WTC11 (cell line): ENCODE results near the gene AHNAK2. TPM values are rescaled to one million over a fixed set of nuclear protein-coding genes. Genes with fewer than 3 reads are reported as not detected.

ENCODE experiments used
- ATAC-seq: fragments of 200-7000 bp; cut with Tn5 transposase; 2 replicates; pipeline ENCODE4 v1.10.0; 2021; ENCODE audit warnings: mild to moderate bottlenecking, moderate library complexity
- CTCF ChIA-PET: fragments of 300-600 bp; sonication (Branson Sonifier 250); formaldehyde crosslinking; loops from one replicate; lab custom pipeline; 2021; ENCODE audit warnings: antibody characterized with exemption; lab: Charles Lee
- POLR2A ChIA-PET: fragments of 350-600 bp; sonication (Branson Sonifier 250); formaldehyde crosslinking; loops from one replicate; lab custom pipeline; 2021; ENCODE audit warnings: antibody characterized with exemption; lab: Charles Lee
- DNase-seq: peaks from one replicate; pipeline ENCODE4 v3.0.0; 2021; ENCODE audit warnings: low spot score
- H3K27ac Mint-ChIP-seq: 2 replicates; pipeline ENCODE4 v1.8.0; 2021; ENCODE audit warnings: mixed read lengths
- H3K27me3 Mint-ChIP-seq: 2 replicates; pipeline ENCODE4 v1.8.0; 2021; ENCODE audit warnings: low read depth, mild to moderate bottlenecking, moderate library complexity, mixed read lengths
- H3K36me3 Mint-ChIP-seq: 2 replicates; pipeline ENCODE4 v1.8.0; 2021; ENCODE audit warnings: mixed read lengths
- H3K4me1 Mint-ChIP-seq: 2 replicates; pipeline ENCODE4 v1.8.0; 2022; ENCODE audit warnings: mixed read lengths
- H3K4me3 Mint-ChIP-seq: 2 replicates; pipeline ENCODE4 v1.8.0; 2021; ENCODE audit warnings: mild to moderate bottlenecking, moderate library complexity, mixed read lengths
- H3K9me3 Mint-ChIP-seq: 2 replicates; pipeline ENCODE4 v1.8.0; 2021; ENCODE audit warnings: mixed read lengths
- ATF1 ChIP-seq: sonication (generic); formaldehyde crosslinking; IDR thresholded peaks from 2 replicates; pipeline ENCODE4 v1.8.1; 2023; ENCODE audit warnings: mild to moderate bottlenecking, moderate library complexity, missing genetic modification reagents
- EMX1 ChIP-seq: fragments of 250-450 bp; sonication (Bioruptor Pico); IDR thresholded peaks from 2 replicates; pipeline ENCODE4 v1.8.0; 2021; ENCODE audit warnings: mild to moderate bottlenecking
- ETV6 ChIP-seq: sonication (generic); formaldehyde crosslinking; IDR thresholded peaks from 2 replicates; pipeline ENCODE4 v1.8.1; 2022; ENCODE audit warnings: mild to moderate bottlenecking, missing genetic modification reagents
- HMGA2 ChIP-seq: fragments of 250-450 bp; sonication (Bioruptor Pico); IDR thresholded peaks from 2 replicates; pipeline ENCODE4 v1.4.0; 2021; ENCODE audit warnings: mild to moderate bottlenecking, moderate library complexity
- RELA ChIP-seq: sonication (generic); formaldehyde crosslinking; IDR thresholded peaks from 2 replicates; pipeline ENCODE4 v1.8.1; 2022; ENCODE audit warnings: missing genetic modification reagents, mild to moderate bottlenecking, borderline replicate concordance
- RORB ChIP-seq: fragments of 250-450 bp; sonication (Bioruptor Pico); IDR thresholded peaks from 2 replicates; pipeline ENCODE4 v1.9.0; 2021; ENCODE audit warnings: mild to moderate bottlenecking
- SMAD3 ChIP-seq: sonication (generic); formaldehyde crosslinking; IDR thresholded peaks from 2 replicates; pipeline ENCODE4 v1.8.0; 2022; ENCODE audit warnings: missing genetic modification reagents, mild to moderate bottlenecking, borderline replicate concordance
- ZBTB21 ChIP-seq: sonication (generic); formaldehyde crosslinking; IDR thresholded peaks from 2 replicates; pipeline ENCODE4 v1.8.1; 2023; ENCODE audit warnings: mild to moderate bottlenecking, missing genetic modification reagents, borderline replicate concordance
- ZNF138 ChIP-seq: sonication (generic); formaldehyde crosslinking; conservative IDR thresholded peaks from 2 replicates; pipeline ENCODE4 v1.8.1; 2022; ENCODE audit warnings: mild to moderate bottlenecking, moderate library complexity, missing genetic modification reagents
- ZNF263 ChIP-seq: sonication (generic); formaldehyde crosslinking; IDR thresholded peaks from 2 replicates; pipeline ENCODE4 v1.8.1; 2022; ENCODE audit warnings: low read depth, mild to moderate bottlenecking, moderate library complexity, missing genetic modification reagents
- total RNA-seq: library from RNA; stranded (reverse); gene quantifications from 3 replicates; pipeline ENCODE4 v1.2.3, GENCODE V29; 2021
- TF ChIP-seq, protein P1 (sequence below): sonication (generic); formaldehyde crosslinking; IDR thresholded peaks from 2 replicates; pipeline ENCODE4 v1.8.1; 2022; ENCODE audit warnings: missing genetic modification reagents, borderline replicate concordance
- TF ChIP-seq, protein P2 (sequence below): sonication (generic); formaldehyde crosslinking; conservative IDR thresholded peaks from 2 replicates; pipeline ENCODE4 v1.8.1; 2023; ENCODE audit warnings: mild to moderate bottlenecking, low read depth, missing genetic modification reagents, moderate library complexity
- TF ChIP-seq, protein P3 (sequence below): sonication (generic); formaldehyde crosslinking; IDR thresholded peaks from 2 replicates; pipeline ENCODE4 v1.8.1; 2022; ENCODE audit warnings: mild to moderate bottlenecking, missing genetic modification reagents, moderate library complexity, borderline replicate concordance
- TF ChIP-seq, protein P4 (sequence below): sonication (generic); formaldehyde crosslinking; IDR thresholded peaks from 2 replicates; pipeline ENCODE4 v1.8.1; 2022; ENCODE audit warnings: mild to moderate bottlenecking, moderate library complexity, missing genetic modification reagents

The AHNAK2 gene
- total RNA-seq, 1 experiment from 2014 or later, result 3.5 TPM

DNA sequence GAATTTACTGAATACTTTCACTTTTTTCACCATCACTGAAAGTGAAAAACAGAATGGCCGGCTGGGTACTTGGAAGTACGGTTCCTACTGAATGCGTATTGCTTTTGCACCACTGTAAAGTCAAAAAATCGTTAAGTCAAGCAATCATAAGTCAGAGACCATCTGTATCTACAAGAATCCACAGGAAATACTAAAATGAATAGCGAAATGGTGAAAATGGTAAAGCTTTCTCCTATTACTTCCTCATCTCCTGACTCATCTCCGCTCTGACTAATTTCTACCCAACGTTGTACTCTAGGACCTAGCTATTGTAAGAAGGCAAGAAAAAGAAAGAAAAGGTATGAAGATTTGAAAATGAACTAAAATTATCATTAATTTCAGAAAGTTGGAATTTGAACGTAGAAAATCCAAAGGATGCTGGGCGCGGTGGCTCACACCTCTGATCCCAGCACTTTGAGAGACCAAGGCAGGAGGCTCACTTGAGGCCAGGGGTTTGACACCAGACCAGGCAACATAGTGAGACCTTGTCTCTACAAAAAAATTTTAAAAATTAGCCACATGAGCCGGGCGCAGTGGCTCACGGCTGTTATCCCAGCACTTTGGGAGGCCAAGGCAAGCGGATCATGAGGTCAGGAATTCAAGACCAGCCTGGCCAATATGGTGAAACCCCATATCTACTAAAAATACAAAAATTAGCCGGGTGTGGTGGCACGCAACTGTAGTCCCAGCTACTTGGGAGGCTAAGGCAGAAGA, 48.0 kb upstream of the AHNAK2 start (continued):
- TF ChIP-seq ATF1 (CRISPR knock-in tag) (no peak), RELA (CRISPR knock-in tag) (no peak), ETV6 (no peak)

DNA sequence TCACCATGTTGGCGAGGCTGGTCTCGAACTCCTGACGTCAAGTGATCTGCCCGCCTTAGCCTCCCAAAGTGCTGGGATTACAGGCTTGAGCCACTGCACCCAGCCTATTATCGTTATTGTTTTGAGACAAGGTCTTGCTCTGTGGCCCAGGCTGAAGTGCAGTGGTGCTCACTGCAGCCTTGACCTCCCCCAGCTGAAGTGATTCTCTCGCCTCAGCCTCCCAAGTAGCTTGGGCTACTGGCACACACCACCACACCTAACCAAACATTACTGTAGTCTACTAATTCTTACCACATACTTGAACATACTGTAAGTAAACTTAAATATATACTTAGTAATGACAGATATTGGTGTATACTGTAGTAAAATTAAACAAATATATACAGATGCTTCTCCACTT, 47.3 kb upstream of the AHNAK2 start:
- Mint-ChIP-seq H3K4me1 (peaks cover 23% of the 10 kb centered on the region), H3K9me3 (no peaks in the 10 kb centered on the region), H3K27ac (no peak overlapping the region), H3K36me3 (no peaks in the 10 kb centered on the region; the same call in 1 of the 2 replicates), H3K27me3 (peaks cover 8% of the 10 kb centered on the region), H3K4me3 (no peak overlapping the region)
- DNase-seq, result no peak
- ATAC-seq, result no peak
- ChIA-PET CTCF (interaction anchor here (0.5 to 1.6 kb wide), 2 partner anchors 50 to 931 kb away, joined by 3 to 4 read pairs; no protein-coding TSS in a partner anchor), POLR2A (no interaction called here)
- TF ChIP-seq, protein P1, sequence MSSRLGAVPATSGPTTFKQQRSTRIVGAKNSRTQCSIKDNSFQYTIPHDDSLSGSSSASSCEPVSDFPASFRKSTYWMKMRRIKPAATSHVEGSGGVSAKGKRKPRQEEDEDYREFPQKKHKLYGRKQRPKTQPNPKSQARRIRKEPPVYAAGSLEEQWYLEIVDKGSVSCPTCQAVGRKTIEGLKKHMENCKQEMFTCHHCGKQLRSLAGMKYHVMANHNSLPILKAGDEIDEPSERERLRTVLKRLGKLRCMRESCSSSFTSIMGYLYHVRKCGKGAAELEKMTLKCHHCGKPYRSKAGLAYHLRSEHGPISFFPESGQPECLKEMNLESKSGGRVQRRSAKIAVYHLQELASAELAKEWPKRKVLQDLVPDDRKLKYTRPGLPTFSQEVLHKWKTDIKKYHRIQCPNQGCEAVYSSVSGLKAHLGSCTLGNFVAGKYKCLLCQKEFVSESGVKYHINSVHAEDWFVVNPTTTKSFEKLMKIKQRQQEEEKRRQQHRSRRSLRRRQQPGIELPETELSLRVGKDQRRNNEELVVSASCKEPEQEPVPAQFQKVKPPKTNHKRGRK, result no peak
- no peak for TF ChIP-seq ZBTB21
- TF ChIP-seq, protein P2, sequence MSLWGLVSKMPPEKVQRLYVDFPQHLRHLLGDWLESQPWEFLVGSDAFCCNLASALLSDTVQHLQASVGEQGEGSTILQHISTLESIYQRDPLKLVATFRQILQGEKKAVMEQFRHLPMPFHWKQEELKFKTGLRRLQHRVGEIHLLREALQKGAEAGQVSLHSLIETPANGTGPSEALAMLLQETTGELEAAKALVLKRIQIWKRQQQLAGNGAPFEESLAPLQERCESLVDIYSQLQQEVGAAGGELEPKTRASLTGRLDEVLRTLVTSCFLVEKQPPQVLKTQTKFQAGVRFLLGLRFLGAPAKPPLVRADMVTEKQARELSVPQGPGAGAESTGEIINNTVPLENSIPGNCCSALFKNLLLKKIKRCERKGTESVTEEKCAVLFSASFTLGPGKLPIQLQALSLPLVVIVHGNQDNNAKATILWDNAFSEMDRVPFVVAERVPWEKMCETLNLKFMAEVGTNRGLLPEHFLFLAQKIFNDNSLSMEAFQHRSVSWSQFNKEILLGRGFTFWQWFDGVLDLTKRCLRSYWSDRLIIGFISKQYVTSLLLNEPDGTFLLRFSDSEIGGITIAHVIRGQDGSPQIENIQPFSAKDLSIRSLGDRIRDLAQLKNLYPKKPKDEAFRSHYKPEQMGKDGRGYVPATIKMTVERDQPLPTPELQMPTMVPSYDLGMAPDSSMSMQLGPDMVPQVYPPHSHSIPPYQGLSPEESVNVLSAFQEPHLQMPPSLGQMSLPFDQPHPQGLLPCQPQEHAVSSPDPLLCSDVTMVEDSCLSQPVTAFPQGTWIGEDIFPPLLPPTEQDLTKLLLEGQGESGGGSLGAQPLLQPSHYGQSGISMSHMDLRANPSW (CRISPR knock-in tag), result no peak
- TF ChIP-seq, protein P3, sequence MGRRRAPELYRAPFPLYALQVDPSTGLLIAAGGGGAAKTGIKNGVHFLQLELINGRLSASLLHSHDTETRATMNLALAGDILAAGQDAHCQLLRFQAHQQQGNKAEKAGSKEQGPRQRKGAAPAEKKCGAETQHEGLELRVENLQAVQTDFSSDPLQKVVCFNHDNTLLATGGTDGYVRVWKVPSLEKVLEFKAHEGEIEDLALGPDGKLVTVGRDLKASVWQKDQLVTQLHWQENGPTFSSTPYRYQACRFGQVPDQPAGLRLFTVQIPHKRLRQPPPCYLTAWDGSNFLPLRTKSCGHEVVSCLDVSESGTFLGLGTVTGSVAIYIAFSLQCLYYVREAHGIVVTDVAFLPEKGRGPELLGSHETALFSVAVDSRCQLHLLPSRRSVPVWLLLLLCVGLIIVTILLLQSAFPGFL (CRISPR knock-in tag), result no peak
- TF ChIP-seq SMAD3 (CRISPR knock-in tag), result no peak
- no peak for TF ChIP-seq ZNF138 (CRISPR knock-in tag)
- no peak for TF ChIP-seq ATF1 (CRISPR knock-in tag)

DNA sequence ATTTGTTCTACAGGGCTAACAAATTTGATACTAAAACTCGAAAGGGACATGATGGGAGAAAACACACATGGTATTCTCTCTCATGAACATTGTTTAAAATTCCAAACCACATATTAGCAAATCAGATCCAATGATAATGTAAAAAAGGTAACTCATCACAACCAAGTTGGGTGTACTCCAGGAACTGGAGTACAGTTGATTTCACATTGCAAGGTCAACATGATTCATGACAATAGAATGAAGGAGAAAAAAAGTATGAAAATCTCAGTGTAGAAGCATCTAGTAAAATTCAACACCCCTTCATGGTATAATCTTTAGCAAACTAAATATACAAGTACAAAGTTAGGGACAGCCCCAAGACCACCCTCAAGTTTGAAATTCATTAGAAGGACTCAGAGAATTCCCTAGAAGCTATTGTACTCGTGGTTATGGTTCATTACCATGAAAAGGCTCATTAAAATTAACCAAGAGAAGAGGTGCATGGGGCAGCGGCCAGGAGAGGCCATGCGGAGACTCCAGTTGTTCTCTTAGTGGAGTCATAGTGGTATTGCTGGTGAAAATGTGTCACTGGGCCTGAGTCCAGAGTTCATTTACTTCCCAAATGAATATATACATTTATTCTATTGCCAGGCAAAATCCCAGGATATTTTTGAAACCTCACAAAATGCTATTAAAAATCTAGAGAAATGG, 45.8 kb upstream of the AHNAK2 start:
- CTCF ChIA-PET, result no interaction called here
- Mint-ChIP-seq H3K9me3 (no peaks in the 10 kb centered on the region), H3K4me3 (0 out of 2 replicates have a peak overlapping the region, but pooled peaks have one; percentile 7)
- TF ChIP-seq RORB (CRISPR knock-in tag) (no peak), EMX1 (CRISPR knock-in tag) (no peak), ZNF263 (CRISPR knock-in tag) (no peak), HMGA2 (no peak)
- TF ChIP-seq, protein P4, sequence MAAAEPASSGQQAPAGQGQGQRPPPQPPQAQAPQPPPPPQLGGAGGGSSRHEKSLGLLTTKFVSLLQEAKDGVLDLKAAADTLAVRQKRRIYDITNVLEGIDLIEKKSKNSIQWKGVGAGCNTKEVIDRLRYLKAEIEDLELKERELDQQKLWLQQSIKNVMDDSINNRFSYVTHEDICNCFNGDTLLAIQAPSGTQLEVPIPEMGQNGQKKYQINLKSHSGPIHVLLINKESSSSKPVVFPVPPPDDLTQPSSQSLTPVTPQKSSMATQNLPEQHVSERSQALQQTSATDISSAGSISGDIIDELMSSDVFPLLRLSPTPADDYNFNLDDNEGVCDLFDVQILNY (CRISPR knock-in tag), result no peak
- TF ChIP-seq, protein P3 (CRISPR knock-in tag), result no peak
- TF ChIP-seq, all 79 proteins: peak for 0
- POLR2A ChIA-PET, result no interaction called here
- peaks cover 7% of the 10 kb centered on the region for H3K36me3 Mint-ChIP-seq
- peaks cover 2% of the 10 kb centered on the region for H3K27me3 Mint-ChIP-seq
- peaks cover 35% of the 10 kb centered on the region for H3K4me1 Mint-ChIP-seq
- H3K27ac Mint-ChIP-seq, result no peak overlapping the region; the same call in 1 of the 2 replicates
- DNase-seq (no peak), ATAC-seq (no peak)
